Measurements from ENCODE around the gene LRRN2.

GRCh38 chr1:204711103-204711946, 25.8 kb upstream of the LRRN2 start:
- TF ChIP-seq EZH2 (IDR thresholded peaks at IDR 0.05; ENCODE audit: insufficient read depth, low read length) (no peak), CTCF (IDR thresholded peaks at IDR 0.05; ENCODE audit: insufficient read depth, low read depth, low read length) (no peak)

All from astrocyte (in vitro differentiated cells and primary cell).